Erythroblast (primary cell): ENCODE measurements around the gene NUCKS1.

Experiments
- GATA1 ChIP-seq: IDR thresholded peaks from 2 replicates; pipeline ENCODE4 v1.6.1; 2011; ENCODE audit warnings: low read depth, mild to moderate bottlenecking, control low read depth, low read length, moderate library complexity
- POLR2A ChIP-seq: IDR thresholded peaks from 2 replicates; pipeline ENCODE4 v1.6.1; 2011; ENCODE audit warnings: mild to moderate bottlenecking, low read length

GRCh38 chr1:205775015-205775716 is 25.2 kb upstream of the NUCKS1 start, which contains the start of gene RAB29:
- TF ChIP-seq POLR2A (no peak), GATA1 (no peak)
